ENCODE data around the gene KIRREL3.
A peak's percentile ranks its signal among the peaks of the same experiment; 100 is the strongest.
"Not testable (repeated sequence)": the region's sequence is repeated elsewhere in the genome, so short reads cannot be mapped to it uniquely, and the experiment has no call there.

The KIRREL3 gene

DNA sequence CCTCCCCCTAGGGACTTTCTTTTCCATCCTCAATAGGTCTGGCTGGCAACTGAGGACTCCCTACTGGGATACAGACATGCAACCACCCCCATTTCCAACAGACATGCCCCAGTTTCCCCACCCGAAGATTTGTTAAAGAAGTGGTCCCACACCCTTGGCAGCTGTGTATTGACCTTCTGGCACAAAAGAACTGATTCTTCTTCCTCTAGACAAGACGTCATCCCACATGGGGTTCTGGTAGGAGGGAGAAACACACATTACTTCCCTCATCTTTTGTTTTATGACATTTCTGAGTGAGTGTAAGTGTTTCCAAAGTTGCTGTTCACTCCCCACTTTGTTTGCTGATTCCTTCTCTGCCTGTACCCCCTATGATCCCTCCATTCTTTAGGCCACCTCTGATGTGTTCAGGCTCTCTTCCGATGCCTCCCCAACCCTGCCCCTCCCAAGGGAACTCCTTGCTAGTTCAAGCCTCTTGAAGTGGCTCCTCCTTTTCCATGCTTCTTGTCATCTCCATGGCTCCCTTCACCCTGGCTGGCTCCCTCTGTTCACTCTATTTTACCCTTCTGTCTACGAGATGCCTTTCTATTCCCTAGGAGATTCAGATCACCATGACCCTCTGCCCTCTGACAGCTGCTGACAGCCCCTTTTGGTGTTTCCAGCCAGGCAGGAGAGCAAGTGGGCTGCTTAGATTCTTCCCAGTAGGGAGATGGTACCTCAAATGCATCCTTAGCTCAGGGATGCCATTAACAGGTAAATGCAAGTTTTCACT is 4.3 kb downstream of the KIRREL3 start:
- DNase-seq: no peak

DNA sequence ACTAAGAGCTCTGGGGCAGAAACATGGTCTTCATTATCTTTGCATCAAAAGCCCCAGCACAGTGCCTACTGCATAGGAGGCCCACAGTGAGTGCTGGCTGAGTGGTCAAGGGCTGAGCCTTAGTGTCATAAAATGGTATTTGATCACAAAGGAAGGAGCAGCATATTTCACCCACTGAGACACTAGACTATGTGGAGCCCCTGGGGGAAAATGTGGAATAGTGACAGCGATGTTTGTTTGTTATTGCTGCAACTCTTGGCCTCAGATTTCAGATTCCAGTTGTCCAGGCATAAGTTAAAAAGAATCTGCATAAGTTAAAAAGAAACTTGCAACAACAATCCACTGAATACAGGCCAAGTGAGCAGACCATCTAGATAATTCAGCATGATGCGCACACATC is 7.0 kb downstream of the KIRREL3 start:
- DNase-seq: no peak

DNA sequence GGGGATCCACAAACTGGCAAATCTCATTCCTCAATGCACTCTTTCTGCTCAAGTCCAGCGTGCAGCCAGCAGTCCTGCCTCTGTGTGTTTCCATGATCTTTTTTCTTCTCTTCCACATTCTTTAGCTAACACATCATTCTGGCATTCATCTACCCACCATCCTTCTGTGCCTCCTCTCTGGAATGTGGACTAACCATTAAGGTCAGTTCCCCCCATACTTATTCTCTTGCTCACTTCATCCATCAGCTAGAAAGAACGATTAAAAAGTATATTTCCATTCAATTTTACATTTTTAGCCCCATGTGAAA is 7.8 kb downstream of the KIRREL3 start:
- DNase-seq: peak; percentile 59

DNA sequence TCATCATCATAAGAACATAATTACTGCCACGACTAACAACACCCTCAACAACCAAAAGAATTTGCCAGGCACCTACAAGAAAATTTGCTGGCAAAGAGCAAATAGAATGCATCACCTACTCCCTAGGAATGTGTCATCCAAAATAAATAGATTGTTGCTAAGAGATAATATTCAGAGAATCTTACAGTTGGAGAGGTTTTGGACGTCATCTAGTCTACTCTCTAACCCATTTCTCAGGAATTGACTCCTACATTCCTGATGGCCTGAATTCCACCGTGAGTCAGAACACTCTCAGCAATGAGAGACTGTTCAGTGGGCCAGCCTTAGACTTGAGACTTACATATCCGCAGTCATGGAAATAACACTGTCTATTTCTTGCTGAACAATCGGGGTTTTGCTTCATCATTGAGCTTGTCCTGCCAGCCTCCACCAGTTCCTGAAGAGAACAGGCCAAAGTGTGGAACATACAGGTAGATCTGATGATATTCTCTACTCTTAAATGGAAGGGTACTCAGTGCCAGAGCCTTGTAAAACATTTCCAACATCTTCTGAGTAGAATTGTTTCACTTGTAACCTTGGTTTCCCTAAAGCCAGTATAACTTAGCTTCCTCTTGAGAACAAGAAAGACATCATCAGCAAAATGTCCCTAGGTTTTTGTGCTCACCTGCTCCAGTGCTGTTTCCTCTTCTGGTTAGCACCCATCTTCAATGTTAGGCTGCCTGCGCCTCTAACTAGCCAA is 8.3 kb downstream of the KIRREL3 start:
- DNase-seq: peak; percentile 78

DNA sequence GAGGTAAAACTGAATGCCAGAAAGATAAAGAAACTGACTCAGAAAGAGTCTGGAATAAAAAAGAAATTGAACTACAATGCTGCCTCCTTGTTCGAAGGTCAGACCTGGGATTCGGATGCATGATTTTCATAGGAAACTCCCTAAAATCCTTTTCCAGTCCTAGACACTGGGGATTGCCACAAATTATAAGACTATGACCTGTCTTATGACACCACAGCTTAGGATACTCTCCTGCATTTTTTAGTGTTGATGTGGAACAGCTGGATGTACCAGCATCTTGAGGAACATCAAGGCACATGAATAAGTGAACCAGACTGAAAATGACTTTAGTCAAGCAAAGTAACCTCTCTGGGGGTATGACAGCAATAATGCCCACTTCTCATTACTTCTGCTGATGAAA is 9.0 kb downstream of the KIRREL3 start:
- DNase-seq: no peak

DNA sequence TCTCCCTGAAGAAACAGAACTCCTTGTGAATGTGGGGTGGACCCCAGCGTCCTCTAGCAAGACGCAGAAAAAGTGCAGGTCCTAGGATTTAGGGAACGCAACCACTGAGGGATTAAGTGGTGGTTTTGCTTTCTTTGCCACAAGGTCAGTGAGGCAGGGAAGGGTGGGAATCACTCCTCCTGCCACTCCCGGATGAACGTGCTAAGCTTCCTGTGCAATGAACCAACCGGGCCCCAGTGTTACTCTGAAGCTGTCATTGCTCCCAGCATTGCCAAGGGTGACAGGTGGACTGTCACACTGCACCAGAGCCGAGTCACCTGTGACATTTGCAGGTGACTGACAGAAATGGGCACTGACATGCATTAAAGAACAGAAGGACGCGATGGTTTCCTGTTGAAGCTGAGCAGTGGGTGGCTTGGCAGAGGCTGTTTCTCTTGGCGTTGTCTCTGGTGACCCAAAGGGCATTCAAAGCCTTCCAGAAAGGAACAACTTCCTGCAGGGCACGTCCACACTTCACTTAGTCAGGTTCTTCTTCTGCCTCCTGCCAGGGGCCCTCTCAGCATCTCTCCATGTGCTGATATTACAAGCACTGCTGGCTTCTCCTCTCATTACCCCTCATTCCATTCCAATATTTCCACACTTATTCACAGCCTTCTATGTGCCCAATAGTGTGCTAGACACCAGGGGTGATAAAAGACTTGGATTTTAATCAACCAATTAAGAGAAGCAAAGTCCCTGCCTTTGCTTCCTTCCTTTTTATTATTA is 9.7 kb downstream of the KIRREL3 start:
- DNase-seq: no peak

DNA sequence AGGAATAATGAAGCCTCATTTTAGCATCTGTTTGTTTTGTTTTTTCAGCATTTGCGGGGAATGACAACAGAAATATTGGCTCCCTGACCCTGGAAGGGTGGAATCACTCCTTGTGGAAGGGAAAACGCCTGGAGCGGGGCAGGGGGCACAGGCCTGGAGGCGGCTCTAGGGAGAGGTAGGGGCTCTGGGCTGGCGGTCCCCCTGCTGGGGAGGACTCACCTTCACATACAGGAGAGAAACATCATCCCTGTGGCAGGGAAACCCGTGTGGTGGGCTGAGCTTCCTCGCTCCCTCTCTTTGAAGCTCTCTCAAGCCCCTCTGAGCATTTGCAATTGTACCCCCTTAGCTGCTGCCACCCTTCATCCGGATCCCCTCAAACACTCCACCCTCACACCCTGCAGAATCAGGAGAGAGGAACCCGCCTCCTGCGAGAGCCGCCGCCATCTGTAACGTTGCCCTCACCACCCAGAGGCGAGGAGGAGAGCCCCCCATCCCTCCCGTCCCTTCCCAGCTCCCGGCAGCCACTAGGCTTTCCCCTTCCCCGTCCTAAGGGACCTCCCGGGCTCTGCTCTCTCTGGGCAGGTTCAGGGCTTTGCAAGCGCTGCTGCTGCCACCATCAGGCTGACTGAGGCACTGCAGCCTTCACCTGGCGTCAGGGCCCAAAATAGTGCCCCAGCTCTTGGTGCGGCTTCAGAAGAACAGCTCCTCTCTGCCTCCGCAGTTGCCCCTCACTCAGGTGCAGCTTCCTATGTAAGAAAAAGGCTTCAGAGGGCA is 10.4 kb downstream of the KIRREL3 start:
- peak; percentile 94 for DNase-seq

DNA sequence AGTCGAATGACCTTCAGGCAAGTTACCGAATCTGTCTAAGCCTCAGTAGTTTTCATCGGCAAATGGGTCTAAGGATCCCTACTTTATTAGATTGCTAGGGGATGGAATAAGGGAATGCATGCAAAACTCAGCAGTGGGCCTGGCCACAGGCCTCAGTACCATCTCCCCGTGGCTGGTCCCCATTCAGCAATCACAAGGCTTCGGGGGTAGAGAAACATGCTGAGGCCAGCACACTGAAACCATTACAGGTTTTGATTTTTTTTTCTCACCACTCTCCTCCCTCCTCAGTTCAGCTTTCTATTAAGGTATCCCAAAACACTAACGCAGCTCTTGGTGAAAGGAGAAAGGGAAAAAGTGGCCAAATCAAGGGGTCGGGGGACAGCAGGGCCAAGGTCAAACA is 11.9 kb downstream of the KIRREL3 start:
- DNase-seq: no peak

DNA sequence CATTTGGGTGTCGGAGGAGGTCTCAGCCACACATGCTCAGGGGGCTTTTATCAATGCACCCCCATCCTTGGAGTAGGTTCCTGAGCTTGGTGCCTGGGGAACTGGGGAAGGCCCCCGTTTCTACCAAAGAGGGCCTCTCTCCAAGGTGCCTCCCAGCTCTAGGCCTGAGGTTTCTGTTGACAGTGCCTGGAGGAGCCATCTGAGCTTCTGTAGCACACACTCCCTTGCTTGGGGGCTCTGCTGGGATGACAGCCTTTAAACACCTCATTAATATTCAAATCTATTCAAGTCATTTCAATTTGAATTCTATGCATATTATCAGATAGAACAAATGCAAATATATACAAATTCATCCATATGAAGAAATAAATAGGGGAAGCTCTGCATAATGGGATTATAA is 18.9 kb downstream of the KIRREL3 start:
- DNase-seq: no peak

DNA sequence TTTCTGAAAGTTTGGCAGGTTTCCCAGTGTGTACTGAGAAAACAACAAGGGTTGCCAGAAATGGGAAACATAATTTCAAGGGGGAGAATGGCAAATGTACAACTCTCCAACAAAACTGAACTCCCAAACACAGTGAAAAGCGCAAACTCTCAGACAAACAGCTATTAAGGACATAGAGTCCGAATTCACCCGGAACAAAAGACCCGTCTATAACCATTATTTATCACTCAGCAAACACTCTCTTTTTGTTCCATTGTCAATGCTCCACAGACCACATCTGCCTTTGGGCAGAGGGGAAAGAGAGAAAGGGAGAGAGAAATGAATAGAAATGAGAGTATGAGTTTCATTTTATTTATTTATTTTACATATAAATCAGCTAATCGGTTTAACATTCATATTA is 21.7 kb downstream of the KIRREL3 start:
- DNase-seq: no peak

DNA sequence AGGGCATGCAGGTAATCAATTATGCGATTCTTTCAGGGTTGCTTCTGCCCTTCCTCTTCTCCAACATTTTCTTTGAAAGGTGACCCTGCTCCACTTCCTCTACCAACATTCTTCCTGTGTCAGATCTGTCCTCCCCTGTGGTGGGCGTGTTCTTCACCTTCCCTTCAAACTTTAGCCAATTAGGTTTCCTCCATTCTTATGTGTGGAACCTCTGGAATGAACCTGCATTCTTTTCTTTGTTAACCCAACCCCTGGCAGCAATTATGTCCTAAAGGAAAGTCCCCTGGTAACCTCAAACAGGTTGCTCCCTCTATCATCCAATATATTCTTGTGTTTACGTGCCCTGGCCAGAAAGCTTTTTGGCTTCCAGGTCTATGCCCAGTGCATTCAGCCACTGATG is 22.4 kb downstream of the KIRREL3 start:
- DNase-seq: no peak

DNA sequence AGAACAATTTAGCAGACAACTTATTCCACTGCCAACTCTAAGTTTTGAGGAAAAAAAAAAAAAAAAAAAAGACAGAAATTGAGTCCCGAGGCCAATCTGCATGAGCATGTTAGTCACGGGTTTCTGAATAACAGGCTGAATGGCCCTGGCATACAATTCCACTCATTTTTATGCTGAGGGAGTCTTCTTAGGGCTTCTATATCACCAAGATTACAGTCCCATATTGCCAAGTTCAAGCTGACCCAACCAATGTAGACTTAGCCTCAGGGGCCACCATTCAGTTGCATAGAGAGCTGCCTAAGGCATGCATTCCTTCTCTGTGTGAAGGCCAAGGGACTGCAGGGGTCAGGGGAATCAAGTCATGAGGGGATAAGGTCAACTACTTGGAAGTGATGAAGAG is 27.5 kb downstream of the KIRREL3 start:
- no peak for DNase-seq

DNA sequence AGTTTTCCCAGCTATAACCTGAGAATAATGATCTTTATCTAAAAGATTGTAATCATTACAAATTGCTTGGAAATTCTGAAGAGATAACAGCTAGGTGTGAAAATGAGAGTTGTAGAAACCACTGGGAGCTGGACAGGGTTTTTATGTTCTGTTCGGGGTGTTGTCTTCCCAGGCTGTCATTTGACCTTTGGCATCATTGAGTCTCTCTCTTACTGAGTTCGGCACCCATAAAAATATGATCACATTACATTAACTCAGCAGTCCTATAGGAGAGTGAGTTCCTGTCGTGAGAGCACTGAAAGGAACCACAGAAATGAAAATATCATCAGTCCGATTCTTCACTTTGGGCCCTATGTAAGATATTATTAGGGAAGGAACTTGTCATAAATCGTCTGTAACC is 29.3 kb downstream of the KIRREL3 start:
- no peak for DNase-seq

DNA sequence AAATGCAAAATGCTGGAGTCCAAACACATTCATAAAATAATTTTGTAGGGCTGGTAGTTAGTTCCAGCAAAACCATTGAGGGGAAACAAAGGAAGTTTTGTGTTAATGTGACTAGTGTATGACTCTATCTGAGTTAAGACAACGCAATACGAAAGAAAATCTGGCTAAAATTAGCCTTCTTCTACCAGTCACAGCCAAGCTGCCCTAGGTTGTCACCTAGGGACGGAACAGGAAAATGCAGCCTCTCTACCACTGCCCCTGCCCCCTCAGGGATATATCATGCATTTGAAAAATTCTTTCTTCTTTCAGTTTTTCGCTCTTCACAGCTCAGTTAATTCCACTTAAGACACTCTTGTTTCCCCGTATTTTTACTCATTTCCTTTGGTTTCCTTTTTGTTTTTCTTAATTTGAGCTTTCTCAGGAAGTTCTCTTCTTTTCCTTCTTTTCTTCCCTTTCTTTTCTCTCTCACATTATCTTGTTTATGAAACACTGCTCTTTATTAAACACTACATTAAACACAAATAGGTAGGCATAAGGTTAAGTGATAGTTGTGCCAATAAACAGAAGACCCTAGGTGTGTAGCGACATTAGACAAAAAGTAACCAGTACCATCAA is 30.6 kb downstream of the KIRREL3 start:
- no peak for DNase-seq

DNA sequence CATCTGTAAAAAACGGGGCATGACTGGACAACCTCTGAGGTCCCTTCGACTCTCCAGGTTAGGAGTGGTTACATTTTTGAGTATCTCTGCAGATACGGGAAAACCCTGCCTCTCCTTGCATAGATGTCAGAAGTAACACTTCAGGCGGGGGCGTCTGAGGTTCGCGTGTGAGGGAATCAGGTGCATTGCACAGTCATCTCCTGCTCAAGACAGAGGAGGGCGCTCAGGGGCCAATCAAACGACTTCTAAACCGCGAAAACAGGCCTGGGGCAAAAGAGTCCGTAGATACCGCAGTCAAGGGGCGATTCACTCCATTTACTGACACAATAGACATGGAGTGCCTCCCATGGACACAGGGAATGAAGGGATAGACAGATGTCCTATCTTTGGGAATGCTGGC is 31.7 kb downstream of the KIRREL3 start:
- DNase-seq: peak; percentile 78

DNA sequence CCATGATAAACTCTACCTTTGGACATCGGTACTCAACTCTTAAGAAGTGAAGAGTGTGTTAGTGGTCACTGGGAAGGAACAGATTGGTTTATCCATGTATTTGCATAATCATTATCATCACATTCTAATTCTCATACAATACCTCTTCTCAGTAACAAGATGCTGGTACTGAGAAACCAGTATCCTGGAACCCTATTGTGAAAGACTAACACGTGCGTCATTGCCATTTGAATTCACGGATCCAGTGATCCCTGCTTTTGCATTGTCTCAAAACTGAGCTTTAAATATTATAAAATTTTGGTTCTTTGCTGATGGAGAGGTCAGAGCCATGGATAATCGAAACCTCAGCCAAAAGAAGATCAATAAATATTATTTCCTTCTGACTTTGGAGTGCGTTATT is 35.2 kb downstream of the KIRREL3 start:
- DNase-seq: no peak

DNA sequence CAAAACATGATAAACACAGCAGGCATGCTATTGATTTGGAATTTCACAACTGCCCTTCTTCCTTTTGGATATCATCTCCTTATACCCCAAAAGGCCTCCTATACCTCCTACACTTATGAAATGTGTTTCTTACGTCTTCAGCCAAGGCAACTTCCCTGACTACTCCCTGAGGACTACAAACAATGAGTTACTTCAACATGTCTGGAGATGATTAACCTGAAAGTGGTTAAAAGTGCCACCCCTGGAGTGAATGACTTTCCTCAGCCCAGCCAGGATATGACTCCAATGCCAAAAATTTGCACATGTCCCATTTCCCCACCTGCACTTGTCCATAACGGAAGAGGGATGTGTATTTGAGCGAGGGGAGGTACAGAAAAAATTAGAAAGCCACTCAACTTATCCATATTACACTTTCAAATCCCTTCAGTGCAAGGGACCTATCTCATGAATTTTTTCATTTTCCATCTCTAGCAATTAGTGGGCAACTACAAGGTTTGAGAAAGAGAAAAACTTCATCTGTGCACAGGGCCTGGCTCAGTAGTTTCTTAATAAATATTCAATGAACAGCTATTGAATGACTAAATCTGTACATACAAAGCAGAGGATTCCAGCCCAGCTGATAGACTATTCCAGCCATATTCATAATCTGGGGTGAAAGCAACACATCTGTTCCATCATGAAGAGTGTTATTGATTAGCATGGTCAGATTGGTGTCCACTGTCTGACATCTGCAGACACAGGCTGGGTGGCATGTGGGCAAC is 36.8 kb downstream of the KIRREL3 start:
- DNase-seq: no peak

DNA sequence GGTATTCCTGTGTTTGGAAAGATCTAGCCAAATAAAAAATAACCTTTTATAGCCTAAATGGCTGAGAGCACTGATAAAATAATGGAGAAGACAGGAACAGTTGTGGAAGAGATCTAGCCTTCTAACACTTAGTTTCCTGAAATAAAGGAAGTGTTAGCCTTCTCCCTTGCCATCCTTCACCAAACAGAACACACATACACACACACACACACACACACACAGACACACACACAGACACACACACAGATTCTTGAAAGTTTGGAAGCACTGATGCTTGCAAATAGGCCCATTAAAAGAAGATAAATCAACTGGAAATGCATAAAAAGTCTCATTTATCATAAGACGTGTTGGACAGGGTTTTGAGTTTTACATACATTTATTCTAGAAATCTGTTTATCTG is 37.5 kb downstream of the KIRREL3 start:
- DNase-seq: no peak

DNA sequence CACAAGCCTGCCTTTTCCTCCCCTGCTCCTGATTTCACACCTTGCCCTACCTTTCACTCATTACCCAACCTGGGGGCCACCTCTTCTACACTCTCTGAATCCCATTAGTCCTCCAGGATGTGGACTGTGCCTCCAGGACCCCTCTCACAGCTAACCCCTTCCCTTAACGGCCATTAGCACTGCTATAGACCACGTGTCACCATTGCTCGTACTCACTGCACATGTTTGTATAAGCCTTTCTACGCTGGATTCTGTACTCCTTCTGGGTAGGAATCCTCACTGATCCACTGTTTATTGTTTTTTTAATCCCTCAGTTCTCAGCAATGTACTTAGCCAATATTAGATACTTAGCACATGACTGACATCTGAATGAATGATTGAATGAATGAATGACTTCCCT is 40.9 kb downstream of the KIRREL3 start:
- DNase-seq: no peak

DNA sequence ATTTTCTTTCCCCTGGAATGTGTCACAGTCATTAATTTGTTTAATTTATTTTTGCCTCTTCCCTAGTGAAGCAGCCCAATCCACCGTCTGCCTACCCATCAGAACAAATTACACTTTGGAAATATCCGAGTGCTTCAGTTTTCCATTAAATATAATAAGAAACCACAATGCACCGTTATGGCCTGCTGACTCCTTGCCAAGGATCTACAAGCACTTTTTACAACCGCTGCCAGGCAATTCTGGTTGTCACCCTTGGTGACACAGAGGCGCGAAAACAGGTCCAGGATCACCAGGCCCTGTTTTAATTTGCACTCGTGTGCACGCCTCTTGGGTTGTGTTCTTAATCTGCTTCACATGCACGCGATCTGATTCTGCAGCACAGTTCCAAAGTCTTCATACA is 43.9 kb downstream of the KIRREL3 start:
- DNase-seq: no peak

DNA sequence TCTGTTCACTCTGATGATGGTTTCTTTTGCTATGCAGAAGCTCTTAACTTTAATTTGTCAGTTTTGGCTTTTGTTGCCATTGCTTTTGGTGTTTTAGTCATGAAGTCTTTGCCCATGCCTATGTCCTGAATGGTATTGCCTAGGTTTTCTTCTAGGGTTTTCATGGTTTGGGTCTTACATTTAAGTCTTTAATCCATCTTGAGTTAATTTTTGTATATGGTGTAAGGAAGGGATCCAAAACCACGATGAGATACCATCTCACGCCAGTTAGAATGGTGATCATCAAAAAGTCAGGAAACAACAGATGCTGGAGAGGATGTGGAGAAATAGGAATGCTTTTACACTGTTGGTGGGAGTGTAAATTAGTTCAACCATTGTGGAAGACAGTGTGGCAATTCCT is 48.0 kb downstream of the KIRREL3 start:
- DNase-seq: not testable (repeated sequence)

DNA sequence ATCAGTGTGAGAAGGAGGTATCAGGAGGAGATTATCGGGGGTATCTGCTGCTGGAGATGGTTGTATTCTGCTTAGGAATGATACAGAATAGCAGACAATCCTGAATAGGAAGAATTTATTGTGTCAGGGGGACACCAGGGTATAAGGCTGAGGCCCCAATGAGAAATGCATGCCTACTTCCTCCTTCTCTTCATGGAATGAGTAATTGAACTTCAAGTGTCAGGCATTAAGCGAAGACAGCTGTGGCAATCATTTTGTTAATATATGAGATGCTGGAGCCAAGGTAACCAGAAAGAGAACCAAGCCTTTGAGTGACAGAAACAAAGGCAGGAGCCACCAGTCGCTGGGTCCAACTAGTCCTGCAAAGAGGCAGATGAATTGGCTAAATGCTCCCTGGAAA is 49.1 kb downstream of the KIRREL3 start:
- no peak for DNase-seq

Measured in islet precursor cell (in vitro differentiated cells).